ENCODE measurements around the gene NKX6-1.

Gene NKX6-1

DNA sequence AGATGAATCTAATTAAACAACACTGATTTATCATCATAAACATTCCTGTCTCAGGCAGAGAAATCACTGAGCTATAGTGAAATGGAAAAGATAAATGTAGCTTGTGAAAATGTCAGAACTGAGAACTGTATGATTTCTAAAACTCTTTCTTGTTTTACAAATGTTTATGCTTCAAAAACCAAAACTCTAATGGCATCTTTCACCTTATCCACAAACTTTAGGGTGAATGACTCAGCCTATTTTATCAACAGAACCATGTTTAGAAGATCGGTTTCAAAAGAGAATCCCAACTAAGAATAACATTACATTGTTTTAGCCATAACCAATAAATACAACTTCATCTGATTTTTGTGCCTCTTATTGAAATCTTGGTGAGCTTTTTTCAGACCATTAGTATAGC is 21.4 kb downstream of the NKX6-1 start:
- no peak for DNase-seq (ENCODE audit: low read depth)

DNA sequence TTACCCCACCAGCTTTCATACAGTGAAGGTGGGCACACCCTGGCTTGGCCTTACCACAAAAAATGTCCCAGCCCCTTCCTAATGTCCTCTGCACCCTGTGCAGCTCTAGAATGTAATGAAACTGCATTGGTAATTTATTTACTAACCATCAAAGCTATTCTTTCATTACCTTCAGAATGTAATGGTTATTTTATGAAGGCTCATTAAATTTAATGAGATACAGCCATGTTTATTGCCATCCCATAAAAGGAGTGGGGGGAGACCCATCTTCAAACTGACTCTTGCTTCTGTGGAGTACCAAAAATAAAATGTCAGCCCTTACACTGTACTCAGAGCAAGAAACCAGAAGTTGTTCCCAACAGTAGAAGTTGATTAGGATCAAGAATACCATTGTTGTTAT is 25.0 kb downstream of the NKX6-1 start:
- DNase-seq (ENCODE audit: low read depth) = no peak

DNA sequence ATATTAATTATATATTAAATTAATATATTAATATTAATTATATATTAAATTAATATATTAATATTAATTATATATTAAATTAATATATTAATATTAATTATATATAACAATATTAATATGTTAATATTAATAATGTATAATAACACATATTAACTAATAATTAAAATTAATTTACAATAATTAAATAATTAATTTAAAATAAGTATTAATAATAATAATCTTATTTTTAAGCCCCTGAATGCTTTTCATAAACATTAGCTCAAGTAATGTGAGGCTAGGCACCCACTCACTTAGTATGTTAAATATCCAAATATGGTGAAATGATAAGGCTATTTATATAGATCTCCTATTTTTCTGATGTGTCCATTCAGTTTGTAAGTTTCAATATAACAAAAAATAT is 26.9 kb downstream of the NKX6-1 start:
- DNase-seq (ENCODE audit: low read depth) = no peak

DNA sequence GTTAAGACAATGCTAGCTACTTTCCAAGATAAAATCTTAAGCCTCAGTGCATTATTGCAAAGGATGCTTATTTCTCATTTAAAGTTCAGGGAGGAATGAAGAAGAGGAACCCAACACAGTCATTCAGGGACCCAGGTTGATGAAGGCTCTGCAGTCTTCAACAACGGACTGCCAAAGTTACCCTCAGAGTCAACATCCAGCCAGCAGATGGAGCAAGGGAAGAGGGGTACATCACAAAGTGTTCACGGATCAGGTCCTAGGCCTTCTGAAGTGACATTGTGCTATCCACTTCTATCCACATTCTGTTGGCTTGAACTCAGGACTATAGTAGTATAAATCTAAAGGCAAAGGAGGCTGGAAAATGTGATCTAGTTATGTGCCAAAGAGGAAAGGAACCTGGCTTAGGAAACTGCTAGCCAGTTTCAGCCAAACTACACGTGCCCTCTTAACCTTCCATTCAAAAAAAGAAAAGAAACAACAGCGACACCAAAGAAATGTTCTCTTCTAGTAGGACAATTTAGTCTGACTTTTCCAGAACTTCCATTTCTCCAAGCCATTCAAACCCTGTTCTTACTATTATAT is 28.8 kb downstream of the NKX6-1 start:
- no peak for DNase-seq (ENCODE audit: low read depth)

DNA sequence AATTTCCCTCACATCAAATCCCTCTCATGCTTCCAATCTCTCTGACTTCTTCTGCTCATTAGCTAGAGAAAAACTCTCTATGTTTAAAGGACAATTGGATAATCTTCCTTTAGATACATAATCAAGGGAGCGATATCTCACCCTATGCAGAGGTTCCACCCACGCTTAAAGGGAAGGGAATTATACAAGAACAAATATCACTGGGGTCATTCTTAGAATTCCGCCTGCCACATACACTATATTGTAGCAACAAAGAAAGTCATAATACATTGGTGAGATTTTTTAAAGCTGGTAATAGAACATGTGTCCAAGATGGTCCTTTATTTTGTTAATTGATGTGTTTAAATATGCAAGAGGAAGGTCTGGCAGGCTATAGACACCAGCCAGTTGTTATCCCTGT is 31.5 kb downstream of the NKX6-1 start:
- DNase-seq (ENCODE audit: low read depth) = no peak

DNA sequence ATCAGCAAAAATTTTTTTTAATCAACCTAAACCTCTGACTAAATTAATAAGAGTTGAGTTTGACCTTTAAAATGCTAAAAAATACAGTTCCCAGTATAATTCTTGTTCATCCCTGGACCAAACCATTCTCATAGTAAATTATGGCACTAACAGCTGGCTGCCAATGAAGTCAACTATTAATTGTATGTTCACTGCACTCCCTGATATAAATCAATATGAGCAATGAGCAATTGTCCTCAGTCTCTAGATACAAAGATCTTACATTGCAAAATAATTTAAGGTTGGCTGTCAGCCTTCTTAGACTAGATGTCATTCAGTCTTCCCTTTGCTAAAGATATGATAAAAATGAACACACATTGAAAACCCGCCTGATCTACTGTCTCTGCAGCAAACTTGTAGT is 39.3 kb downstream of the NKX6-1 start:
- no peak for DNase-seq (ENCODE audit: low read depth)

DNA sequence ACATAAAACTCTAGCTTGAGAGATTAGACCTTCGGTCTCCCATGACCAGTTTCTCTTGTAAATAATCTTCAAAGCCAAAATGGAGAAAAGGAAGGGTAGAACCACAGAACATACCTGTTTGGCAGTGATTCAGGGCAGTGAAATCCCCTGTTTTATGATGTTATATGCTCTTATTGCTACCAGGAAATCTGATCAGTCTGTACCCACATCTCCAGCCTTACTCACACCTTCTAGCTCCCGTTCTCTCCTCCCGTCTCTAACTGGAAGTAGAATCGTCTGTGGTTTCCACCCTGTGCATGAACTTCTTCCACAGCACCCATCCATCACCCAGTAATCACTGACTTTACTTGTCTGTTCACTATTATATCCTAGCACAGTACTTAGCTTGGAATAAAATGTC is 42.9 kb downstream of the NKX6-1 start:
- DNase-seq (ENCODE audit: low read depth) = no peak

DNA sequence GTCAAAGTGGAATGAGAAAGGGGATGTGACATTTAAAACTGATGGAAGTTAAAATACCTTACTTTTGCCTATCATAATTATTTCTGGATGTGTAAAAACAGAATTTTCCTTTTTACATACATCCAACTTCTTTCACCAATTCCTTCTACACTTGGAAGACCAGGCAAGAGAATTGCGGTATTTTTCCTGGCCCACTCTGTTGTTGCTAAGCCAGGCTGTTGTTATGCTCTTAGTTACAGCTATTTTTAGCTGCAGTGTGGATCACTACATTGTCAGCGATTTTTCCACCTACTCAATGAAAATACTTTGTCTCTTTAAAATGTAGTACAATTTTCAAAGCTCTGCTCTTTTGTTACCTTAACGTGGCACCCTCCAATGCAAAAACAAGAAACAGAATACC is 43.4 kb downstream of the NKX6-1 start:
- DNase-seq (ENCODE audit: low read depth) = no peak

DNA sequence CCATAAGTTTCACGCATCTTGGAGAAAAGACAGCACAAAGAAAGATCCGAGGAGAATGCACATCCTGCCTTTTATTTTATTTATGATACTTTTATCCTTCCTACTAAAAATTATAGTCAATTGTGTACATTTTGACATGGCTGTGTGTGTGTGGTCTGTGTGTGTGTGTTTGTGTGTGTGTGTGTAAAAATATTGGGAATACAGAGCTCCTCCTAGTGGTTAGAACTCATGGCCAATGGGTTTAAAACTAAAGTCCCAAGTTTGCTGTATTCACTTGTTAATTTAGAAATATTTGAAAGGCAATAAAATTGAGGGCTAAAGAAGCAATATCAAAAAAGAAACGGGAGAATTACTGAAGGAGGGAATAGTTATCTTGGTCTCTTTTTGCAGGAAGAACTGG is 47.5 kb downstream of the NKX6-1 start:
- DNase-seq (ENCODE audit: low read depth) = no peak

DNA sequence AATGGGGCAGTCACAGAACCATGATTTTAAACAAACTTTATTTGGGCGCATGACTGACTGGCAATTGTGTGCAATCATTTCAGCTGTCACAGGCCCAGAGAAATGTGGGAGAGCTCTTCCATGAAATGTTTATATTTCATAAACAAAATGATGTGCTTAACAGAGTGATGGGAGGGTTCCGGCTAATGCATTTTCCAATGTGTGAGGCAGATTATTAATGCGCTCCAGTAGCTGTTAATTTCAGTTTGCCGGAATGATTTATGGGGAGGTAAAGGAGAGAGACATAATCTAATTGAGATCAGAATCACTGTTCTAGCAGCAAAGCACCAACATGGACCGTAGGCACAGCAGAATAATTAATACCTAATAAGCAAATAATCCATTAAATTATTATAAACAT is 55.6 kb downstream of the NKX6-1 start:
- no peak for DNase-seq (ENCODE audit: low read depth)

DNA sequence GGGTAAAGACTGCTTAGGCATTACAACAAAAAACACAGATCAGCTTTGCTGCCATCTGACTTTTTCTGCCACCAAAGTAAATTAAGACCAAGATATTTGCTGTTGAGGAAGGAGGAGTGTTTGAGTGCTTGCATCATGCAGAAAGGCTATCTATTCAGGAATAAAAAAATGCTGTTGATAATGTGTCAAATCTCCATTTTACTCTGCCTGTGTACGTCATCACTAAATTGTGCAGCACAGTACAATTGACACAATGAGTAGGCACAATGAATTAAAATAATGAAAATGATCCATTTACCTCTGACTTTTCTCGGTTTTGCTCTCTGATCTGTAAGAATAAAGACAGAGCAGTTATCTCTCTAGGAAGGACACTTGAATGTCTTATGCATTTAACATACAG is 56.3 kb downstream of the NKX6-1 start:
- DNase-seq (ENCODE audit: low read depth) = no peak
